Measurements from ENCODE around the gene PTPRH.
"Not testable (repeated sequence)": the region's sequence is repeated elsewhere in the genome, so short reads cannot be mapped to it uniquely, and the experiment has no call there.

PTPRH gene

GRCh38 chr19:55158848-55159749 lies 50.2 kb downstream of the PTPRH start:
- Histone ChIP-seq H3K9me3 (ENCODE audit: control insufficient read depth, insufficient read depth, low read length) (no peaks in the 10 kb centered on the region), H3K9ac (ENCODE audit: low read depth, low read length) (no peak overlapping the region), H3K36me3 (ENCODE audit: control insufficient read depth, insufficient read depth, low read length) (no peaks in the 10 kb centered on the region)

DNA sequence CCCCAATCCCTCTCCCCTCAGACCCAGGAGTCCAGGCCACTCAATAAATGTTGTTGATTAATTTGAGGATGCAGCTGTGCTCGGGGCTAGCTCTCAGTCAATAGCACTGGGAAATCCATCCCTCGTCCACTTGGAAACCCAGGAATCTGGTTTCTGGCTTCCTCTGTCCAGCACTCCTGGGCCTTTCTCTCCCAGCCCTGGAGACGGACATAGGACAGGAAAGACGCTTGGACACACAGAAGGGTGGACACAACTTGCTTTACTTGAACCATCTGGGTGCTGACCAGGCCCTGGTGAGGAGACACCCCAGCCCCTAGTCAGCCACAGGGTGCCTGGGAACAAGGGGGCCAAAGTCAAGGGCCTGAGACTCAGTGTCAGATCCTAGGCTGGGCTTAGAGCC lies 50.9 kb downstream of the PTPRH start:
- Histone ChIP-seq H3K9ac (ENCODE audit: low read depth, low read length) (no peak overlapping the region), H3K36me3 (ENCODE audit: control insufficient read depth, insufficient read depth, low read length) (no peaks in the 10 kb centered on the region), H3K4me3 (ENCODE audit: low read depth, low read length) (no peak overlapping the region), H3K27me3 (ENCODE audit: control insufficient read depth, insufficient read depth, low read length) (peaks cover 16% of the 10 kb centered on the region), H3K4me1 (ENCODE audit: control insufficient read depth, insufficient read depth, low read length) (peaks cover 13% of the 10 kb centered on the region), H3K9me3 (ENCODE audit: control insufficient read depth, insufficient read depth, low read length) (no peaks in the 10 kb centered on the region)

More at GRCh38 chr19:55158848-55159749, 50.2 kb downstream of the PTPRH start:
- Histone ChIP-seq H3K27me3 (ENCODE audit: control insufficient read depth, insufficient read depth, low read length) (peaks cover 16% of the 10 kb centered on the region), H3K4me3 (ENCODE audit: low read depth, low read length) (peak overlapping the region; percentile 45), H3K4me1 (ENCODE audit: control insufficient read depth, insufficient read depth, low read length) (peaks cover 13% of the 10 kb centered on the region)

- Histone ChIP-seq H3K27me3 (ENCODE audit: control insufficient read depth, insufficient read depth, low read length) (peaks cover 12% of the 10 kb centered on the region), H3K36me3 (ENCODE audit: control insufficient read depth, insufficient read depth, low read length) (no peaks in the 10 kb centered on the region), H3K4me3 (ENCODE audit: low read depth, low read length) (peak within 1 kb of the TSS; percentile 79), H3K4me1 (ENCODE audit: control insufficient read depth, insufficient read depth, low read length) (peaks cover 13% of the 10 kb centered on the region), H3K9ac (ENCODE audit: low read depth, low read length) (peak within 1 kb of the TSS; percentile 47), H3K9me3 (ENCODE audit: control insufficient read depth, insufficient read depth, low read length) (no peaks in the 10 kb centered on the region)
These were observed 52.0 kb downstream of the PTPRH start, which contains the start of gene TNNI3 for GRCh38 chr19:55157064-55157908. Gene TNNI3, minus strand, starts transcription at chr19:55157732. Its CDS starts 143 bp downstream, at chr19:55157589.

- H3K36me3 ChIP-seq (ENCODE audit: control insufficient read depth, insufficient read depth, low read length): peaks cover 5% of the 10 kb centered on the region
- H3K9ac ChIP-seq (ENCODE audit: low read depth, low read length): peak overlapping the region; percentile 47
- peak overlapping the region; percentile 79 for H3K4me3 ChIP-seq (ENCODE audit: low read depth, low read length)
- no peaks in the 10 kb centered on the region for H3K9me3 ChIP-seq (ENCODE audit: control insufficient read depth, insufficient read depth, low read length)
- peaks cover 5% of the 10 kb centered on the region for H3K27me3 ChIP-seq (ENCODE audit: control insufficient read depth, insufficient read depth, low read length)
- peaks cover 13% of the 10 kb centered on the region for H3K4me1 ChIP-seq (ENCODE audit: control insufficient read depth, insufficient read depth, low read length)
These were observed 52.9 kb downstream of the PTPRH start for GRCh38 chr19:55156202-55157063.

DNA sequence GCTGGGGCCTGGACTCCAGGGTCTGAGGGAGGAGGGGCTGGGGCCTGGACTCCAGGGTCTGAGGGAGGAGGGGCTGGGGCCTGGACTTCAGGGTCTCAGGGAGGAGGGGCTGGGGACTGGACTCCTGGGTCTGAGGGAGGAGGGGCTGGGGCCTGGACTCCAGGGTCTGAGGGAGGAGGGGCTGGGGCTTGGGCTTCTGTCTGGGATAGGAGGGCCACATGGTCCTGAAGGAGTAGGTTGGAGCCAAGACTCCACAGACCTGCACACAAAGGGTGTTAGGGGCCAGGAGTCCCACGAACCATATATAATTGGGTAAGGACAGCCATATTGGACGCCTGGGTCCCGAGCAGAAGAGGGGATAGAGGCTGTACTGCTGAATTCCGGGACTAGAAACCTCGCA lies 53.5 kb downstream of the PTPRH start:
- Histone ChIP-seq H3K4me3 (ENCODE audit: low read depth, low read length) (peak overlapping the region; percentile 79), H3K4me1 (ENCODE audit: control insufficient read depth, insufficient read depth, low read length) (peaks cover 11% of the 10 kb centered on the region)
- H3K27me3 ChIP-seq (ENCODE audit: control insufficient read depth, insufficient read depth, low read length); H3K9ac ChIP-seq (ENCODE audit: low read depth, low read length); H3K9me3 ChIP-seq (ENCODE audit: control insufficient read depth, insufficient read depth, low read length); H3K36me3 ChIP-seq (ENCODE audit: control insufficient read depth, insufficient read depth, low read length): not testable (repeated sequence)

DNA sequence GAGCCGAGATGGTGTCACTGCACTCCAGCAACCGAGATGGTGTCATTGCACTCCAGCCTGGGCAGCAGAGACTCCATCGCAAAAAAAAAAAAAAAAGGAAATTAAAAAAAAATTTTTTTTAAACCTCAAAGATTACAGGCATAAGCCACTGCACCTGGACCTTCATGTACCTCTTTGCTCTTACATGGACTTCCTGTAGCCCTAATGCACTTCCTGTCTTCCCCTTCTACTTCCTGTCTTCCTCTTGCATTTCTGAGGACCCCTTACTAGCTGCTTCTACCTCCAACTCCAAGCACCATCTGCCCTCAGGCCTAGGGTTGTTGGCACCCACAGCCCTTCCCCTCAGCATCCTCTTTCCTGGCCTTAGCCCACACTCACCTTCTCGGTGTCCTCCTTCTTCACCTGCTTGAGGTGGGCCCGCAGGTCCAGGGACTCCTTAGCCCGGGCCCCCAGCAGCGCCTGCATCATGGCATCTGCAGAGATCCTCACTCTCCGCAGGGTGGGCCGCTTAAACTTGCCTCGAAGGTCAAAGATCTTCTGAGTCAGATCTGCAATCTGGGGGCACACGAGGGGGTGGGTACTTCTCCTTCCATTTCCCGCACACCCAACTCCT lies 55.5 kb downstream of the PTPRH start:
- Histone ChIP-seq H3K36me3 (ENCODE audit: control insufficient read depth, insufficient read depth, low read length) (peaks cover 5% of the 10 kb centered on the region), H3K9me3 (ENCODE audit: control insufficient read depth, insufficient read depth, low read length) (no peaks in the 10 kb centered on the region), H3K9ac (ENCODE audit: low read depth, low read length) (no peak overlapping the region), H3K27me3 (ENCODE audit: control insufficient read depth, insufficient read depth, low read length) (no peaks in the 10 kb centered on the region), H3K4me3 (ENCODE audit: low read depth, low read length) (no peak overlapping the region), H3K4me1 (ENCODE audit: control insufficient read depth, insufficient read depth, low read length) (peaks cover 11% of the 10 kb centered on the region)

DNA sequence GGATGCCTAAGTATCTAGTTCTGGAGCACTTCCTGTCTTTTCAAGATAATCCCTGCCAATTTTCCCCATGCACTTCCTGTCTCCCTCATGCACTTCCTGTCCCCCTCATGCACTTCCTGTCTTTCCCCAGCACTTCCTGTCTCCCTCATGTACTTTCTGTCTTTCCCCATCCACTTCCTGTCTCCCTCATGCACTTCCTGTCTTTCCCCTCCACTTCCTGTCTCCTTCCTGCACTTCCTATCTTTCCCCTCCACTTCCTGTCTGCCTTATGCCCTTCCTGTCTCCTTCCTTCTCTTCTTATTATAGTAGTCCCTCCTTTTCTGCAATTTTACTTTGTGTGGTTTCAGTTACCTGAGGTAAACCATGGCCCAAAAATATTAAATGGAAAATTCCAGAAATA lies 57.3 kb downstream of the PTPRH start:
- no peak overlapping the region for H3K9ac ChIP-seq (ENCODE audit: low read depth, low read length)
- peaks cover 18% of the 10 kb centered on the region for H3K4me1 ChIP-seq (ENCODE audit: control insufficient read depth, insufficient read depth, low read length)
- no peak overlapping the region for H3K4me3 ChIP-seq (ENCODE audit: low read depth, low read length)
- peaks cover 5% of the 10 kb centered on the region for H3K36me3 ChIP-seq (ENCODE audit: control insufficient read depth, insufficient read depth, low read length)
- H3K27me3 ChIP-seq (ENCODE audit: control insufficient read depth, insufficient read depth, low read length): no peaks in the 10 kb centered on the region
- H3K9me3 ChIP-seq (ENCODE audit: control insufficient read depth, insufficient read depth, low read length): no peaks in the 10 kb centered on the region

DNA sequence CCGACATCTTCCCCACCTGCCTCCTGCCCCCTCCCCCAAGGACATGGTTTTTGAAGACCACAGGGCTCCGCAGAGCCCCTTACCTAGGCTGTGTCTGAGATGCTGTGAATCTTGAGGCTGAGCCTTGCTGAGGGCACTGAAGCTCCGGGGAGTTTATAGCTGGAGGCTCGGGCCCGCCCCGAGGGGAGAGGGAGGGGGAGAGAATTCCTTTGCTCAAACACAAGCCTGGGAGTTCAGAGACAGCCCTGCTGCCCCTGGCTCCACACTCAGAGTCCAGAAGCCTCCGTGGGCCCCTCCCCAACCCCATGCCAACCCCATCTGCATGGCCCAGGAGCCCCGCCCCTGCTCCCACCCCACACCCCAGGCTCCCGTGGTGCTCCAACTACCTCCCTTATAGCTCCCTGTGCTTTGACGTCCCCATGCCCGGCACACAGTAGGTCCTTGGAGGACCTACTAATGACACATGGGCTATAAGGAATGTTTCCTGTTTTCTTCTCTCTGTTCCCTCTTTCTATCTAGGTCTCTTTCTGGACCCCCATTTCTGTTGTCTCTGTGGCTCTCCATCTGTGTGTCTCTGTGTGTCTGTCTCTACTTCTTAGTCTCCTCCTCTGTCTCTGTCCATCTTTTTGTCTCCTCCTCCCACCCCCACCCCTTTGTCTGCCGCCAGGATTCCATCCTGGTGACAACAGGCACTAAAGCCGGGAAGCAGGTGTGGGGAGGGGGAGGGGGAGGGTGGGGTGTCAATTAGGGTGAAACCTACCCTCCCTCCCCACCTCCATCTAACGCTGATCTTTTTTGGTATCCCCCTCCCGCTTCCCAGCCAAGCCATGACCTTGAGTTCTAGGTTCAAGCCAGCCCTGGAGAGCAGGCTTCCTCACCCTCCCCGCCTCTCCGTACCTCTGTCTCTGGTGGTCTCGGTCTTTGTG lies 60.0 kb downstream of the PTPRH start, which contains the start of gene TNNT1:
Gene TNNT1 (minus strand): TSS at position 129 of the 926 bp plus-strand sequence. CDS start 2,049 bp downstream, outside the sequence.
- no peaks in the 10 kb centered on the region for H3K27me3 ChIP-seq (ENCODE audit: control insufficient read depth, insufficient read depth, low read length)
- H3K36me3 ChIP-seq (ENCODE audit: control insufficient read depth, insufficient read depth, low read length): peaks cover 10% of the 10 kb centered on the region
- peak within 1 kb of the TSS; percentile 38 for H3K4me3 ChIP-seq (ENCODE audit: low read depth, low read length)
- H3K9ac ChIP-seq (ENCODE audit: low read depth, low read length): no peak within 1 kb of the TSS
- H3K9me3 ChIP-seq (ENCODE audit: control insufficient read depth, insufficient read depth, low read length): no peaks in the 10 kb centered on the region
- H3K4me1 ChIP-seq (ENCODE audit: control insufficient read depth, insufficient read depth, low read length): peaks cover 18% of the 10 kb centered on the region

DNA sequence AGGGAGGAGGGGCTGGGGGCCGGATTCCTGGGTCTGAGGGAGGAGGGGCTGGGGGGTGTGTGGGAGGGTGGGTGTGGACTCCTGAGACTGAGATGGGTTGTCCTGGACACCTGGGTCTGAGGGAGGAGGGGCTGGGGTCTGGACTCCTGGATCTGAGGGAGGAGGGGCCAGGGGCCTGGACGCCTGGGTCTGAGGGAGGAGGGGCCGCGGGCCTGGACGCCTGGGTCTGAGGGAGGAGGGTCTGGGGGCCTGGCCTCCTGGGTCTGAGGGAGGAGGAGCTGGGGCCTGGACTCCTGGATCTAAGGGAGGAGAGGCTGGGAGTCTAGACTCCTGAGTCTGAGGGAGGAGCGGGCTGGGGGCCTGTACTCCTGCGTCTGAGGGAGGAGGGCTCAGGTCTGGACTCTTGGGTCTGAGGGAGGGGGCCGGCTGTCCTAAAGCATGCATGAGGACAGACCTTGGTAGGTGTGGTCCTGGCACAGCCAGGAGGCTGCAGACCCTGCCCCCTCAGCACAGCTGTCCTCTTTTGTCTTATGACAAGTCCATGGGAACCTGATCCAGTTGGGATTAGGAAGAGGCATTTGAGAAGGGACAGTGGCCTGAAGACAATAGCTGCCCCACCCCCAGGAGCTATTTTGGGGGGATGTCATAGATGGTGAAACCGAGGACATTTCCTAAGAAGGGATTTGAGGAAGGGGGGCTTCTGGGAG lies 61.6 kb downstream of the PTPRH start:
- H3K4me3 ChIP-seq (ENCODE audit: low read depth, low read length): peak overlapping the region; percentile 31
- peaks cover 18% of the 10 kb centered on the region for H3K4me1 ChIP-seq (ENCODE audit: control insufficient read depth, insufficient read depth, low read length)
- peaks cover 10% of the 10 kb centered on the region for H3K36me3 ChIP-seq (ENCODE audit: control insufficient read depth, insufficient read depth, low read length)
- H3K27me3 ChIP-seq (ENCODE audit: control insufficient read depth, insufficient read depth, low read length): no peaks in the 10 kb centered on the region
- H3K9ac ChIP-seq (ENCODE audit: low read depth, low read length): no peak overlapping the region
- H3K9me3 ChIP-seq (ENCODE audit: control insufficient read depth, insufficient read depth, low read length): no peaks in the 10 kb centered on the region
